HL-60/S4 treated with phorbol 12-myristate 13-acetate at 8.2 ng/mL for 4 days and 3 days (cell line): ENCODE data around the gene DPP6.

Experiments used
- in situ Hi-C: fragments of 300-500 bp; cut with MboI; formaldehyde crosslinking; loops from 2 replicates; pipeline ENCODE4 v1.15.0; 2022; ENCODE audit warnings: low sequenced_read_pairs

The DPP6 gene

GRCh38 chr7:154512121-154512833 is 460.1 kb downstream of the DPP6 start:
- in situ Hi-C loops, result no loop called here

GRCh38 chr7:154517768-154518167 is 465.6 kb downstream of the DPP6 start:
- in situ Hi-C loops, result no loop called here

- in situ Hi-C loops, result no loop called here
Measured at GRCh38 chr7:154519229-154519628, 467.0 kb downstream of the DPP6 start.

- in situ Hi-C loops, result no loop called here
Measured at GRCh38 chr7:154530136-154530535, 477.9 kb downstream of the DPP6 start.

- in situ Hi-C loops, result no loop called here
Measured at GRCh38 chr7:154532771-154533170, 480.6 kb downstream of the DPP6 start.

GRCh38 chr7:154540596-154540995 is 488.4 kb downstream of the DPP6 start:
- in situ Hi-C loops, result no loop called here

GRCh38 chr7:154541606-154542005 is 489.4 kb downstream of the DPP6 start:
- in situ Hi-C loops, result no loop called here

GRCh38 chr7:154546946-154547587 is 494.9 kb downstream of the DPP6 start:
- in situ Hi-C loops, result no loop called here

- in situ Hi-C loops, result no loop called here
Measured at GRCh38 chr7:154553711-154554265, 501.6 kb downstream of the DPP6 start.

GRCh38 chr7:154559454-154559853 is 507.3 kb downstream of the DPP6 start:
- in situ Hi-C loops, result no loop called here

GRCh38 chr7:154564676-154565075 is 512.5 kb downstream of the DPP6 start:
- in situ Hi-C loops, result no loop called here

GRCh38 chr7:154566877-154567276 is 514.7 kb downstream of the DPP6 start:
- in situ Hi-C loops, result no loop called here

- in situ Hi-C loops, result no loop called here
Measured at GRCh38 chr7:154568346-154568745, 516.1 kb downstream of the DPP6 start.

GRCh38 chr7:154569916-154570315 is 517.7 kb downstream of the DPP6 start:
- in situ Hi-C loops, result no loop called here

- in situ Hi-C loops, result no loop called here
Measured at GRCh38 chr7:154571772-154572171, 519.6 kb downstream of the DPP6 start.

- in situ Hi-C loops, result no loop called here
Measured at GRCh38 chr7:154574235-154574634, 522.0 kb downstream of the DPP6 start.

GRCh38 chr7:154575497-154575896 is 523.3 kb downstream of the DPP6 start:
- in situ Hi-C loops, result no loop called here

- in situ Hi-C loops, result no loop called here
Measured at GRCh38 chr7:154576604-154577003, 524.4 kb downstream of the DPP6 start.

GRCh38 chr7:154577141-154577873 is 525.1 kb downstream of the DPP6 start:
- in situ Hi-C loops, result no loop called here

- in situ Hi-C loops, result no loop called here
Measured at GRCh38 chr7:154578336-154578735, 526.1 kb downstream of the DPP6 start.

GRCh38 chr7:154579711-154580110 is 527.5 kb downstream of the DPP6 start:
- in situ Hi-C loops, result no loop called here
